ACHN (cell line): ENCODE data around the gene ACTN4.

ENCODE experiments used
- DNase-seq: peaks from one replicate; pipeline ENCODE4 v3.0.0-alpha.2; 2015
- in situ Hi-C: cut with HindIII; loops from 2 replicates; pipeline ENCODE4 v1.10.0; 2017; ENCODE audit warnings: low sequenced_read_pairs, low pct_ligation_motif_present, low pct_unique_long_range_greater_than_20kb

The ACTN4 gene

DNA sequence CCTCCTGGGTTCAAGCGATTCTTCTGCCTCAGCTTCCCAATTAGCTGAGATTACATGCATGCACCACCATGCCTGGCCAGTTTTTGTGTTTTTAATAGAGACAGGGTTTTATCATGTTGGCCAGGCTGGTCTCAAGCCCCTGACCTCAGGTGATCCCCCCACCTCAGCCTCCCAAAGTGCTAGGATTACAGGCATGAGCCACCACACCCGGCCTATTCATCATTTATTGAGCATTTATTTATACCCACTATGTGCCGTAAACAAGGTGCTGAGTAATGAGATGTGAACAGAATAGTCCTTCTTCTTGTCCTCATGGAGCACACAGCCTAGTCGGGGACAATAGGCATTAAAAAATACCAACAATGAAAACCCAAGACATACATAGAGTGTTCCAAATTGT, 25.6 kb downstream of the ACTN4 start:
- in situ Hi-C loops, result no loop called here
- DNase-seq, result no peak

- in situ Hi-C loops, result no loop called here
- DNase-seq, result no peak
Observed at GRCh38 chr19:38674388-38675171, 27.1 kb downstream of the ACTN4 start.

- no peak for DNase-seq
Observed at GRCh38 chr19:38675611-38676010, 28.2 kb downstream of the ACTN4 start.

GRCh38 chr19:38676023-38676877, 28.8 kb downstream of the ACTN4 start:
- in situ Hi-C loops, result no loop called here

More at GRCh38 chr19:38675611-38676010, 28.2 kb downstream of the ACTN4 start:
- in situ Hi-C loops, result no loop called here

DNA sequence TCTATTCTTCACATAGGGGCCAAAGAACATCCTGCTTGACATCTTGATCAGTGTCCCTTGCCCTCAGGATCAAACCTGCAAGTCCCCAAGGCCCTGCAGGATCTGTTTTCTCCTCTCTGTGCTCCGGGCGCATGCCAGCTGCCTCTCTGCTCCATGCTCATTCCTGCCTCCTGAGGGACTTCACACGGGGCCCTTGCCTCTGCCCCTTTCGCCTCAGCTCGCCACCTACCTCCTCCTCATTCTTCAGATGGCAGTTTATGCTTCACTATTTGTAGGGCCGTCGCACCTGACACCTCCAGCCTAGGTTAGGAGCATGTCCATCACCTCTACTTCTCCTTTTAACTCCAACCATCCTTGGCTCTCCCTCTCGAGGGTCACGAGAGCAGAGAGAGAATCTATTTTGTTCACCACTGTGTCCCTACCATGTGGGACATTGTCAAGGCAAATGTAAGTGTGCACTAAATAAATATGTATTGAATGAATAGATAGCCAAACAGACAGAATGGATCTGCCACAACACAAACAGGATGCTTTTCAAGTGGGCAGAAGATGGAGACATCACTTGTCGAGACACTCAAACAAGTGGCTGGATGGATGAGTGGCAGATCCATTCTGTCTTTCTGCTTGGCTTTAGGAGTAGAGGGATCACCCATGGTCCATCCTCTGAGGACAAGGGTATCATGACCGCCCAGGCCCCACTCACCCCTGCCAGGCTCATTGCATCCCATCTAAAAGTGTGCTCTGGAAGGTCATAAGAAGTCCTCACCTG, 29.6 kb downstream of the ACTN4 start:
- DNase-seq, result no peak
- in situ Hi-C loops, result no loop called here

More at GRCh38 chr19:38676023-38676877, 28.8 kb downstream of the ACTN4 start:
- DNase-seq, result no peak

DNA sequence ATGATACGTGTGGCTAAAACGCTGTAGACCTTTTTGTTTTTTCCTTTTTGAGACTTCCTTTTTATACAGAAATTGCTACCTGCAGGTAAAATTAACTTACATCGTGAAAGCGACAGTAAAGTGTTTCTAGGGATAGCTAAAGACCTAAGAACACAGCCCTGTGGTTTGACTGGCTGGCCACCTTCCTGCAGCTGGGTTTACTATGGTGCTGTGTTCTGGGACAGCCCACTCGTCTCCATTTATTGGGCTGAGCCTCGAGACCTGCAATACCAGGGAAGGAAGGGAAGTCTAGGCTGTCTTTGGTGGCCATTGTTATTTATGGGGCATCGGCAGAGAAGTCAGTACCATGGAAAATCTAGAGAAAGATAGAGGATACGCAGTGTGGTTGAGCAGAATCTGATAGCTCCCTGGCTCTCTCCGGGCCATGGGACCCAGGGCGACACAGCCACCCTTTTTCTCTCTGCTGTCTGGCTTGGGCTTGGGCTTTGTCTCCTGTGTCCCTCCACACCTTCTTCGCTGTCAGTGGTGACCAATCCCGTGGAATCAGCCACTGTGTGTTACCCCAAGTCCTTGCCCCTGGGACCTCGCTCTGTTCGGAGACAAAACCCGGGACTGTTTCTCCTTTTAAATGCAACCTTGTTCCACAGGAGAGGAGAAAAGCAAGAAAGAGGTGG, 30.9 kb downstream of the ACTN4 start:
- in situ Hi-C loops, result no loop called here
- DNase-seq, result no peak

DNA sequence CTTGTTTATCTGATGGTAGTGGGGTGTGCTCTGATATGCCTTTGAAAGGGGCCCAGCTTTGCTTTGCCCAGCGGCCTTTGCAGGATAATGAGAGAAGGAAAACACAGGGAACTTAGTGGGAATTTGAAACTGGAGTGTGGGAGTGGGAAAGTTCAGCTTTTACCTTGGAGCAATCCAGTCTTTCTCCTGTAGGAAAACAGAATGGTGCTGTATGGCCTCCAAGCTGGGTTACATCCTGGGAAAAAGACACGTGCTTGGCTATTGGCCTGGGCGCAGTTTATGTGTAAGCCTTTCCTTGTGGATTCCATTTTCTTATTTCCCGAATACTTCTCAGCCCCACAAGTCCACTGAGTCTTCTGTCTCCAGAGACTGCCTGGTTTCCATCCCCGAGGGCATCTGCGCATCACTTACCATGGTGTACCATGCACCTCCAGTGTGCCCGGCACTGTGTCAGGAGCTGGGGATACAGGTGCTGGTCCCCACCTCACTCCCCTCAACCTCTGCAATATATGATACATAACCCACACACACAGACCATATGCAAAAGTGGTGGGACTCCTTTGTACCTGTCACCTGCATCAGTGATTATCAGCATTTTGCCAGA, 31.5 kb downstream of the ACTN4 start:
- in situ Hi-C loops, result no loop called here
- no peak for DNase-seq

DNA sequence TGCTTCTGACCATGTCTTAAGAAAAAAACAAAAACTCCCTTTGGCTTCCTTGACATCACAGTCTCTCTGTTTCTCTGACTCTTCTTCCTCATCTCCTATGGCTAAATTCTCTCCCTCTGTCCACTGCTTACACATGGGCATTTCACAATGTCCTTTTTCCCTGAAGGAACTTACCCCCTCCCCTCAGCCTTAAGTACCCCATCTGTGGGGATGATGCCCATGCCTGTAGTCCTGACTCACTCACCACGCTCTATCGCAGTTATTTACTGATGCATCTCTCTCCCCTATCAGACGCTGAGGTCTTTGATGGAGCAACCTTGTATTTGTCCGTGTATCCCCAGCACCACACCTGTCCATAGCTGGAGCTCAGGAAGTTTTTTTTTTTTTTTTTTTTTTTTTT, 32.4 kb downstream of the ACTN4 start:
- in situ Hi-C loops, result no loop called here
- peak; percentile 26 for DNase-seq

GRCh38 chr19:38682195-38682867, 34.9 kb downstream of the ACTN4 start:
- no peak for DNase-seq
- in situ Hi-C loops, result no loop called here

DNA sequence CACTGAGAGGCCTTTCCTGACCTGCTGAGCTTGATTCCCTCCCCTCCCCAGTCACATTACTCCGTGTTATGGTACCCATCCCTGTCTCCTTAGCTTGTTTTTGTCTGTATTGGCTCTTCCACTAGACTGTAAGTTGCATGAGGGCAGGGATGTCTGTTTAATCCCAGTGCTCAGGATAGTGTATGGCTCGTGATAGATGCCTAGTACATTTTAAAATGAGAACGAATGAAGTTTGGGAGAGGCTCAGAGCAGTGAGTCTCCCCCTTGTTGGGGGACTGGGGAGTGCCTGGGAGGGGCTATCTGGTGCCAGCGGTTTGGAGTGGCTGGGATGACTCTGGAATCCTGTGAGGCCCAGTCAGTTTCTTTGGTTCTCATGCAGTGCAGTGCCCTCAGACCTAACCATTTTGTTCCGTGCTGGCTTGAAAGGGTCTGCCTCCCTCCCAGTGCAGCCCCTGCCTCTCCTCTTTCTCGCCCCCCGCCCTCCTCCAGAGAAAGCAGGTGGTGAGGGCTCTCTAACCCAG, 35.5 kb downstream of the ACTN4 start:
- no peak for DNase-seq
- in situ Hi-C loops, result no loop called here

GRCh38 chr19:38683393-38684077, 36.1 kb downstream of the ACTN4 start:
- in situ Hi-C loops, result no loop called here

GRCh38 chr19:38684078-38684861, 36.8 kb downstream of the ACTN4 start:
- in situ Hi-C loops, result no loop called here
- peak; percentile 69 for DNase-seq

More at GRCh38 chr19:38683393-38684077, 36.1 kb downstream of the ACTN4 start:
- peak; percentile 96 for DNase-seq

DNA sequence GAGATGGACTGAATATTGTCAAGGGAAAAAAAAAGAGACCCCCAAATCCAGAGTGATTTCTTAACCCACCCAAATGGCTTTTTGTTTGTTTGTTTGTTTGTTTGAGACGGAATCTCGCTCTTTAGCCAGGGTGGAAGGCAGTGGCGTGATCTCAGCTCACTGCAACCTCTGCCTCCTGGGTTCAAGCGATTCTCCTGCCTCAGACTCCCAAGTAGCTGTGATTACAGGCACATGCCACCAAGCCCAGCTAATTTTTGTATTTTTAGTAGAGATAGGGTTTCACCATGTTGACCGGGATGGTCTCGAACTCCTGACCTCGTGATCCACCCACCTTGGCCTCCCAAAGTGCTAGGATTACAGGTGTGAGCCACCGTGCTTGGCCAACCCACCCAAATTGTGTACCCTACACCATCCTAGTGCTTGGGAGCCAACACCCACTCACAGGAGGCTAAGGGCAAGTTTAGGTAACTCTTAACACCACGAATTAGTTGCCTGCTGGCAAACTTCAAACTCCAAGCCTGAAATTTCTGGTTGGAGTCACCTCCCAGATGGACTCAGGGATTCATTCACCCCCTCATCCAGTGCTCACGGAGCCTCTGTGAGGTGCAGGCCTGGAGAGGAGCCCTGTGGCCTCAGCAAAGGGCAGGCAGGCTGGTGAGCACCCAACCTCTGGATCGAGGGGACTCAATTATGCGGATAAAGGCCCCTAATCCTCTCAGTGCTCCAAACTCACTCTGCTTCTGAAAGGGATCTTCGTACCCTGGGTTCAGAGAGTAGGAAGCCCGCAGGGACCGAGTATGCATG, 37.6 kb downstream of the ACTN4 start:
- DNase-seq, result no peak
- in situ Hi-C loops, result no loop called here

DNA sequence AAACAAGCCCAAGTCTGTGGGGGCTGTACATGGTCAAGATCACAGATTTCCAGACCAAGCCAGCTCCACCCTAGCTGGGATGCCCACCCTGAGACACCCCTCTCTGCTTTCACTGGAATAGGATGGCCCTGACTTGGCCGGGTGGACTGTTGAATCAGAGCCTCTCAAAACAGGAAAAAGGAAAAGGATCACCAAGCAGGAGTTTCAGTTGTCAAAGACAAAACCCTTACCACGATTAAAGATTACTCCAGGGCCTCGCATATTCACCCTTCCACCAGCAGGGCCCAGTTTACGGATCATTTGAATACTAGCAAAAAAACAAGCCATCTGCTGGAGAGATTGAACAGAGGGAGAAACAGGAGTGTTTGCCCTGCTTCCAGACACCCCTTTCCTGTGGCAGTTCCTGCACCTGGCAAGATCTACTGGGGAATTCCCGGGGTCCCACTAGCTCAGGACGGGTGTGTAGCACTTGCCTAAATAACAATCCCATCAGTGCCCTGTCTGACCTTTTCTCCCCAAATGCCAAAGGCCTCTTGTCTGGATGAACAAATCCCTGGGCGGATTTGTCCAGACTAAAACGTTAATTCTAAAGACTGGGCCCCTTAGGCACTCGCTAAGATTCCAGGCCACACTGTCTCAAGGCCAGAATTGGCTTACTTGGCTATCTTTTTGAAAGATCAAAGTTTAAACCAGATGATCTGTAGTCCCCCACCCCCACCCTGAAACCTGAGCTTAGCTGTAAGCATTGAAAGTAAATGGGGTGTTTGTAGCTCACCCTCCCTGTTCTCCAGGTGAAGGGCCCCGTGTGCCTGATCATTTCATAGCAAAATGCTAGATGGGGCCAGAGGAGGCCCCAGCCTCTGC, 38.4 kb downstream of the ACTN4 start:
- in situ Hi-C loops, result no loop called here

GRCh38 chr19:38686530-38686888, 39.1 kb downstream of the ACTN4 start:
- in situ Hi-C loops, result no loop called here
- no peak for DNase-seq

More for the DNA sequence above, 38.4 kb downstream of the ACTN4 start:
- peak; percentile 59 for DNase-seq
